Measurements from ENCODE around the gene CHIA. TPM values are rescaled to one million over a fixed set of nuclear protein-coding genes. Genes with fewer than 3 reads are reported as not detected.

The CHIA gene
- total and polyA plus RNA-seq, 4 donors = 0.06 TPM; not detected in 3

GRCh38 chr1:111275079-111275478, 15.6 kb upstream of the CHIA start:
- Histone ChIP-seq H3K27me3 (ENCODE audit: control insufficient read depth in 4 of 4, insufficient read depth in 4 of 4, low read length in 3 of 4) (peaks cover 0 to 8% (median 5%) of the 10 kb centered on the region in 4 donors), H3K9ac (ENCODE audit: low read depth in 1 of 2, low read length in 2 of 2) (no peak overlapping the region), H3K27ac (ENCODE audit: low read depth in 1 of 2, low read length in 2 of 2) (no peak overlapping the region), H3K36me3 (ENCODE audit: control insufficient read depth in 4 of 4, insufficient read depth in 3 of 4, low read depth in 1 of 4, low read length in 3 of 4) (no peaks in the 10 kb centered on the region), H3K9me3 (ENCODE audit: control insufficient read depth in 4 of 4, low read length in 3 of 4) (peaks cover 2 to 8% (median 4%) of the 10 kb centered on the region in 4 donors), H3K4me3 (ENCODE audit: low read depth in 1 of 3, low read length in 3 of 3) (no peak overlapping the region), H3K4me1 (ENCODE audit: control insufficient read depth in 4 of 4, insufficient read depth in 4 of 4, low read length in 3 of 4) (peaks cover 0 to 6% (median under 1%) of the 10 kb centered on the region in 4 donors)
- TF ChIP-seq HNF4A (conservative IDR thresholded peaks at IDR 0.05) (no peak), EGR1 (IDR thresholded peaks at IDR 0.05; ENCODE audit: low read depth in 2 of 2) (no peak), SP1 (IDR thresholded peaks at IDR 0.05) (no peak), FOXA2 (IDR thresholded peaks at IDR 0.05) (no peak)
- TF ChIP-seq, protein P1, sequence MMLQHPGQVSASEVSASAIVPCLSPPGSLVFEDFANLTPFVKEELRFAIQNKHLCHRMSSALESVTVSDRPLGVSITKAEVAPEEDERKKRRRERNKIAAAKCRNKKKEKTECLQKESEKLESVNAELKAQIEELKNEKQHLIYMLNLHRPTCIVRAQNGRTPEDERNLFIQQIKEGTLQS (IDR thresholded peaks at IDR 0.05) = no peak
- TF ChIP-seq, protein P2, sequence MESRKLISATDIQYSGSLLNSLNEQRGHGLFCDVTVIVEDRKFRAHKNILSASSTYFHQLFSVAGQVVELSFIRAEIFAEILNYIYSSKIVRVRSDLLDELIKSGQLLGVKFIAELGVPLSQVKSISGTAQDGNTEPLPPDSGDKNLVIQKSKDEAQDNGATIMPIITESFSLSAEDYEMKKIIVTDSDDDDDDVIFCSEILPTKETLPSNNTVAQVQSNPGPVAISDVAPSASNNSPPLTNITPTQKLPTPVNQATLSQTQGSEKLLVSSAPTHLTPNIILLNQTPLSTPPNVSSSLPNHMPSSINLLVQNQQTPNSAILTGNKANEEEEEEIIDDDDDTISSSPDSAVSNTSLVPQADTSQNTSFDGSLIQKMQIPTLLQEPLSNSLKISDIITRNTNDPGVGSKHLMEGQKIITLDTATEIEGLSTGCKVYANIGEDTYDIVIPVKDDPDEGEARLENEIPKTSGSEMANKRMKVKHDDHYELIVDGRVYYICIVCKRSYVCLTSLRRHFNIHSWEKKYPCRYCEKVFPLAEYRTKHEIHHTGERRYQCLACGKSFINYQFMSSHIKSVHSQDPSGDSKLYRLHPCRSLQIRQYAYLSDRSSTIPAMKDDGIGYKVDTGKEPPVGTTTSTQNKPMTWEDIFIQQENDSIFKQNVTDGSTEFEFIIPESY (IDR thresholded peaks at IDR 0.05) = no peak
- no peak for DNase-seq (ENCODE audit: low spot score)
- WGBS = 87% methylated on average over 1 of the region's 1 CpG

GRCh38 chr1:111275780-111276433, 14.7 kb upstream of the CHIA start:
- no peak overlapping the region for H3K4me3 ChIP-seq (ENCODE audit: low read depth in 1 of 3, low read length in 3 of 3)
- H3K27ac ChIP-seq (ENCODE audit: low read depth in 1 of 2, low read length in 2 of 2) = no peak overlapping the region
- peaks cover 0 to 3% (median under 1%) of the 10 kb centered on the region in 4 donors for H3K27me3 ChIP-seq (ENCODE audit: control insufficient read depth in 4 of 4, insufficient read depth in 4 of 4, low read length in 3 of 4)
- no peak overlapping the region for H3K9ac ChIP-seq (ENCODE audit: low read depth in 1 of 2, low read length in 2 of 2)
- H3K4me1 ChIP-seq (ENCODE audit: control insufficient read depth in 4 of 4, insufficient read depth in 4 of 4, low read length in 3 of 4) = peaks cover 0 to 4% (median under 1%) of the 10 kb centered on the region in 4 donors
- no peak for DNase-seq (ENCODE audit: low spot score)
- no peaks in the 10 kb centered on the region for H3K36me3 ChIP-seq (ENCODE audit: control insufficient read depth in 4 of 4, insufficient read depth in 3 of 4, low read depth in 1 of 4, low read length in 3 of 4)
- TF ChIP-seq YY1 (IDR thresholded peaks at IDR 0.05) = no peak
- TF ChIP-seq, protein P2 (IDR thresholded peaks at IDR 0.05) = no peak
- TF ChIP-seq NR2F2 (IDR thresholded peaks at IDR 0.05) = no peak
- no peak for TF ChIP-seq EGR1 (IDR thresholded peaks at IDR 0.05; ENCODE audit: low read depth in 2 of 2)
- TF ChIP-seq, protein P3, sequence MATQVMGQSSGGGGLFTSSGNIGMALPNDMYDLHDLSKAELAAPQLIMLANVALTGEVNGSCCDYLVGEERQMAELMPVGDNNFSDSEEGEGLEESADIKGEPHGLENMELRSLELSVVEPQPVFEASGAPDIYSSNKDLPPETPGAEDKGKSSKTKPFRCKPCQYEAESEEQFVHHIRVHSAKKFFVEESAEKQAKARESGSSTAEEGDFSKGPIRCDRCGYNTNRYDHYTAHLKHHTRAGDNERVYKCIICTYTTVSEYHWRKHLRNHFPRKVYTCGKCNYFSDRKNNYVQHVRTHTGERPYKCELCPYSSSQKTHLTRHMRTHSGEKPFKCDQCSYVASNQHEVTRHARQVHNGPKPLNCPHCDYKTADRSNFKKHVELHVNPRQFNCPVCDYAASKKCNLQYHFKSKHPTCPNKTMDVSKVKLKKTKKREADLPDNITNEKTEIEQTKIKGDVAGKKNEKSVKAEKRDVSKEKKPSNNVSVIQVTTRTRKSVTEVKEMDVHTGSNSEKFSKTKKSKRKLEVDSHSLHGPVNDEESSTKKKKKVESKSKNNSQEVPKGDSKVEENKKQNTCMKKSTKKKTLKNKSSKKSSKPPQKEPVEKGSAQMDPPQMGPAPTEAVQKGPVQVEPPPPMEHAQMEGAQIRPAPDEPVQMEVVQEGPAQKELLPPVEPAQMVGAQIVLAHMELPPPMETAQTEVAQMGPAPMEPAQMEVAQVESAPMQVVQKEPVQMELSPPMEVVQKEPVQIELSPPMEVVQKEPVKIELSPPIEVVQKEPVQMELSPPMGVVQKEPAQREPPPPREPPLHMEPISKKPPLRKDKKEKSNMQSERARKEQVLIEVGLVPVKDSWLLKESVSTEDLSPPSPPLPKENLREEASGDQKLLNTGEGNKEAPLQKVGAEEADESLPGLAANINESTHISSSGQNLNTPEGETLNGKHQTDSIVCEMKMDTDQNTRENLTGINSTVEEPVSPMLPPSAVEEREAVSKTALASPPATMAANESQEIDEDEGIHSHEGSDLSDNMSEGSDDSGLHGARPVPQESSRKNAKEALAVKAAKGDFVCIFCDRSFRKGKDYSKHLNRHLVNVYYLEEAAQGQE (IDR thresholded peaks at IDR 0.05) = no peak
- no peak for TF ChIP-seq RAD21 (IDR thresholded peaks at IDR 0.05)
- TF ChIP-seq MAX (IDR thresholded peaks at IDR 0.05) = no peak
- no peak for TF ChIP-seq HNF4A (conservative IDR thresholded peaks at IDR 0.05)
- TF ChIP-seq FOXA2 (IDR thresholded peaks at IDR 0.05) = no peak
- TF ChIP-seq GABPA (IDR thresholded peaks at IDR 0.05 in 1 of 2, conservative IDR thresholded peaks at IDR 0.05 in 1 of 2) = no peak
- no peak for TF ChIP-seq FOXA1 (IDR thresholded peaks at IDR 0.05)
- no peak for TF ChIP-seq CTCF (IDR thresholded peaks at IDR 0.05; ENCODE audit: low read depth, low read length, missing input control)
- TF ChIP-seq RXRA (IDR thresholded peaks at IDR 0.05) = no peak
- H3K9me3 ChIP-seq (ENCODE audit: control insufficient read depth in 4 of 4, low read length in 3 of 4) = peaks cover 0 to 2% (median 1%) of the 10 kb centered on the region in 4 donors

Measured in liver (tissue), 9 donors.